CD4-positive, alpha-beta T cell (primary cell): ENCODE results near the gene PTPRN2. TPM values are rescaled to one million over a fixed set of nuclear protein-coding genes. Genes with fewer than 3 reads are reported as not detected.

Source experiments
- ATAC-seq: fragments of 200-7000 bp; cut with Tn5 transposase; one replicate; pipeline ENCODE4 v1.10.0; 2022; ENCODE audit warnings: mild to moderate bottlenecking; ENCODE audit not compliant: poor library complexity
- CTCF ChIA-PET: fragments of 350-600 bp; sonication (Branson Sonifier 250); formaldehyde crosslinking; loops from one replicate; lab custom pipeline; 2021; ENCODE audit warnings: antibody characterized with exemption, inconsistent platforms; lab: Charles Lee
- POLR2A ChIA-PET: fragments of 350-600 bp; sonication (Branson Sonifier 250); formaldehyde crosslinking; loops from one replicate; lab custom pipeline; 2021; ENCODE audit warnings: antibody characterized with exemption, inconsistent platforms; lab: Charles Lee
- DNase-seq, 14 experiments: peaks; one replicate each; pipeline ENCODE4 v3.0.0-alpha.2; 2013 to 2020; ENCODE audit warnings: mixed read lengths in 2 of 14
- H3K27ac ChIP-seq, 2 donors: one replicate each; pipeline versions ENCODE4 v1.5.1 to v1.7.0; 2013; ENCODE audit warnings: low read length in 2 of 2, low read depth in 1 of 2, mild to moderate bottlenecking in 1 of 2
- H3K27me3 ChIP-seq, 2 experiments: 1 replicate in 1 of 2; 2 replicates in 1 of 2; pipeline versions ENCODE4 v1.6.1 to v1.7.0; 2013; ENCODE audit warnings: low read length in 2 of 2, control low read depth in 1 of 2, mild to moderate bottlenecking in 1 of 2, moderate library complexity in 1 of 2; ENCODE audit not compliant: insufficient read depth in 2 of 2, control insufficient read depth in 1 of 2
- H3K36me3 ChIP-seq: one replicate; pipeline ENCODE4 v1.6.1; 2013; ENCODE audit warnings: low read length, control low read depth; ENCODE audit not compliant: insufficient read depth
- H3K4me1 ChIP-seq: one replicate; pipeline ENCODE4 v1.6.1; 2013; ENCODE audit warnings: low read length, control low read depth; ENCODE audit not compliant: insufficient read depth
- H3K4me3 ChIP-seq: one replicate; pipeline ENCODE4 v1.5.1; 2013; ENCODE audit warnings: mild to moderate bottlenecking, low read length, moderate library complexity
- H3K9me3 ChIP-seq, 2 experiments: 1 replicate in 1 of 2; 2 replicates in 1 of 2; pipeline versions ENCODE4 v1.6.1 to v1.7.0; 2013; ENCODE audit warnings: low read length in 2 of 2, mild to moderate bottlenecking in 2 of 2, control low read depth in 1 of 2, moderate library complexity in 1 of 2; ENCODE audit not compliant: control insufficient read depth in 1 of 2, insufficient read depth in 1 of 2
- H3K27ac Mint-ChIP-seq: one replicate; pipeline ENCODE4 v1.8.0; 2020; ENCODE audit warnings: mixed read lengths
- H3K27me3 Mint-ChIP-seq: one replicate; pipeline ENCODE4 v1.8.0; 2021; ENCODE audit warnings: mixed read lengths
- H3K36me3 Mint-ChIP-seq: one replicate; pipeline ENCODE4 v1.8.0; 2021; ENCODE audit warnings: low read depth, mixed read lengths
- H3K4me1 Mint-ChIP-seq: one replicate; pipeline ENCODE4 v1.8.0; 2021; ENCODE audit warnings: low read depth, mixed read lengths
- H3K4me3 Mint-ChIP-seq: one replicate; pipeline ENCODE4 v1.8.0; 2020; ENCODE audit warnings: mild to moderate bottlenecking, mixed read lengths
- H3K9me3 Mint-ChIP-seq: one replicate; pipeline ENCODE4 v1.8.0; 2020; ENCODE audit warnings: mixed read lengths
- CTCF ChIP-seq: fragments of 200-600 bp; IDR thresholded peaks from one replicate; pipeline ENCODE4 v1.8.0; 2022; ENCODE audit warnings: antibody characterized with exemption, mild to moderate bottlenecking
- intact Hi-C, 2 experiments: fragments of 100-400 bp; cut with DNase I in 1 of 2; cut with micrococcal nuclease in 1 of 2; formaldehyde crosslinking; loops; one replicate each; pipeline versions ENCODE4 v1.15.1 to v1.9.0; 2023 to 2025; cut with DNase I, micrococcal nuclease
- total RNA-seq, 174 experiments: library from RNA in 2 of 174; stranded (reverse) in 2 of 174; gene quantifications; one replicate each; pipeline ENCODE4 v1.2.3 and lab custom pipeline; 2021 to 2026

Gene PTPRN2
- total RNA-seq, 2 experiments from 2014 or later: 0.34 to 0.44 TPM

- intact Hi-C loops: no loop called here
- no peak for ATAC-seq
- H3K9me3 Mint-ChIP-seq: no peaks in the 10 kb centered on the region
- no peaks in the 10 kb centered on the region for H3K4me1 Mint-ChIP-seq
- Histone ChIP-seq H3K27me3 (peaks cover 0 to 3% of the 10 kb centered on the region in 2 experiments), H3K4me3 (no peak overlapping the region), H3K4me1 (no peaks in the 10 kb centered on the region), H3K27ac (no peak overlapping the region), H3K9me3 (peaks cover 0 to 11% of the 10 kb centered on the region in 2 experiments), H3K36me3 (no peaks in the 10 kb centered on the region)
- no peak overlapping the region for H3K4me3 Mint-ChIP-seq
- CTCF ChIA-PET: no interaction called here
- no peak for DNase-seq
- H3K27ac Mint-ChIP-seq: no peak overlapping the region
- peaks cover 4% of the 10 kb centered on the region for H3K27me3 Mint-ChIP-seq
- TF ChIP-seq CTCF: no peak
- POLR2A ChIA-PET: no interaction called here
- H3K36me3 Mint-ChIP-seq: no peaks in the 10 kb centered on the region
These were observed 591.8 kb downstream of the PTPRN2 start for GRCh38 chr7:157995815-157996214.

- CTCF ChIA-PET: no interaction called here
- Histone ChIP-seq H3K9me3 (peaks cover 0 to 11% of the 10 kb centered on the region in 2 experiments), H3K27me3 (peaks cover 0 to 3% of the 10 kb centered on the region in 2 experiments), H3K36me3 (no peaks in the 10 kb centered on the region), H3K27ac (no peak overlapping the region), H3K4me3 (no peak overlapping the region), H3K4me1 (no peaks in the 10 kb centered on the region)
- no peak overlapping the region for H3K27ac Mint-ChIP-seq
- ATAC-seq (no peak), DNase-seq (no peak)
- peaks cover 4% of the 10 kb centered on the region for H3K27me3 Mint-ChIP-seq
- intact Hi-C loops: no loop called here
- H3K36me3 Mint-ChIP-seq: no peaks in the 10 kb centered on the region
- no peaks in the 10 kb centered on the region for H3K4me1 Mint-ChIP-seq
- H3K4me3 Mint-ChIP-seq: no peak overlapping the region
- POLR2A ChIA-PET: no interaction called here
- no peaks in the 10 kb centered on the region for H3K9me3 Mint-ChIP-seq
- no peak for TF ChIP-seq CTCF
These were observed 593.3 kb downstream of the PTPRN2 start for GRCh38 chr7:157994319-157994718.

- H3K27ac Mint-ChIP-seq: no peak overlapping the region
- ChIA-PET CTCF (no interaction called here), POLR2A (no interaction called here)
- H3K36me3 ChIP-seq: no peaks in the 10 kb centered on the region
- H3K27ac ChIP-seq: no peak overlapping the region
- no peak overlapping the region for H3K4me3 Mint-ChIP-seq
- intact Hi-C loops: no loop called here
- H3K36me3 Mint-ChIP-seq: no peaks in the 10 kb centered on the region
- peaks cover 0 to 11% of the 10 kb centered on the region in 2 experiments for H3K9me3 ChIP-seq
- peaks cover 4% of the 10 kb centered on the region for H3K27me3 Mint-ChIP-seq
- no peaks in the 10 kb centered on the region for H3K4me1 ChIP-seq
- H3K9me3 Mint-ChIP-seq: no peaks in the 10 kb centered on the region
- ATAC-seq (no peak), DNase-seq (peak in 1 of 14 experiments; percentile 19)
- H3K4me3 ChIP-seq: no peak overlapping the region
- no peaks in the 10 kb centered on the region for H3K4me1 Mint-ChIP-seq
- peaks cover 0 to 3% of the 10 kb centered on the region in 2 experiments for H3K27me3 ChIP-seq
- TF ChIP-seq CTCF: no peak
These were observed 594.1 kb downstream of the PTPRN2 start for GRCh38 chr7:157993406-157994105.
